ENCODE results near the gene KAZN.

GRCh38 chr1:14740016-14740415 lies 141.5 kb downstream of the KAZN start:
- TF ChIP-seq EZH2phosphoT487 (IDR thresholded peaks at IDR 0.05; ENCODE audit: low read depth, severe bottlenecking, unreplicated experiment) = no peak
- TF ChIP-seq CTCF (IDR thresholded peaks at IDR 0.05; ENCODE audit: poor library complexity) = no peak
